HCT116 (cell line): ENCODE data around the gene BOC.

Experiments used
- CTCF ChIP-seq, 3 experiments: fragments of 200-600 bp in 1 of 3; sonication (generic) in 1 of 3; IDR thresholded peaks in 2 of 3; conservative IDR thresholded peaks in 1 of 3; 2 replicates each; pipeline ENCODE4 v1.5.1; 2012 to 2017; ENCODE audit warnings: low read depth in 2 of 3, low read length in 2 of 3, antibody characterized with exemption in 1 of 3, borderline replicate concordance in 1 of 3, control low read depth in 1 of 3, mild to moderate bottlenecking in 1 of 3, mixed read lengths in 1 of 3, mixed run types in 1 of 3, moderate library complexity in 1 of 3; ENCODE audit not compliant: insufficient read depth in 1 of 3
- POLR2A ChIP-seq: IDR thresholded peaks from 2 replicates; pipeline ENCODE4 v1.7.0; 2011; ENCODE audit warnings: borderline replicate concordance; ENCODE audit not compliant: insufficient read depth, insufficient read length; ENCODE audit errors: extremely low read depth

- TF ChIP-seq POLR2A (no peak), CTCF (IDR thresholded peaks at IDR 0.05 in 2 of 3, conservative IDR thresholded peaks at IDR 0.05 in 1 of 3; ENCODE audit: borderline replicate concordance in 1 of 3, insufficient read depth in 1 of 3, low read depth in 2 of 3, low read length in 2 of 3) (no peak)
These were observed 75.9 kb downstream of the BOC start for GRCh38 chr3:113287111-113287802.
